ENCODE results near the gene SSR4. TPM values are rescaled to one million over a fixed set of nuclear protein-coding genes. Genes with fewer than 3 reads are reported as not detected.
"Not testable (repeated sequence)": the region's sequence is repeated elsewhere in the genome, so short reads cannot be mapped to it uniquely, and the experiment has no call there.

Gene SSR4
- total RNA-seq, 3 donors from 2014 or later (not counting 1 experiment from before 2014, with no cell fraction given), result 160 to 280 (median 189) TPM

DNA sequence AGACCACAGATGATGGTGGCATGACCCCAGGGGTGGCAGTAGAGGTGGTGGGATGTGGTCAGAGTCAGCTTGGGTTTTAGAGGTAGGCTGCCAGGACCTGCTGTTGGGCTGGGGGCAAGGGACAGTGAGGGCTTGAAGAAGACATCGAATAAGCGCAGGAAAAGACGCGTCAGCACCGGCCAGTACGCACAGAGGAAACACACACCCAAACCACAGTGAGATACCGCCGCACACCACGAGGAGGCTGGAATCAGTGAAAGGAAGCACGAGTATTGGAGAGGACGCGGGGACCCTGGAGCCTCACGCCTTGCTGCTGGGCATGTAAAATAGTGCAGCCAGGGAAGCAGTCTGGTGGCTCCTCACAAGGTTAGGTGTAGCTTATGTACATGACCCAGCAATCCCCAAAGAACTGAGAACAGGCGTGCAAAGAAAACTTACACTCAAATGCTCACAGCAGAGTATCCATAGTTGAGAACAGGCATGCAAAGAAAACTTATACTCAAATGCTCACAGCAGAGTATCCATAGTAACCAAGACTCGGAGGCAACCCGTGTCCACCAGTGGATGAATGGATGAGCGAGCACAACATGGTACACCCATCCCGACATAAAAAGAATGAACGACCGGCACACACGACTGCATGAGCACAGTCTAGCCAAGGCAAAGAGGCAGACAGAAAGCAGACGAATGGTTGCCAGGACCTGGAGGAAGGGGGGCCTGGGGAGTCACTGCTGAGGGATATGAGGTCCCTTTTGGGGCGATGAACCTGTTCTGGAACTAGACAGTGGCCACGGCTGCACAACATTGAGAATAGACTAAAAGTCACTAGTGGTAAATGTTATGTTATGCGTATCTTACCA is 22.6 kb downstream of the SSR4 start:
- ATAC-seq, result peak; percentile 60 to 71 (median 68)

DNA sequence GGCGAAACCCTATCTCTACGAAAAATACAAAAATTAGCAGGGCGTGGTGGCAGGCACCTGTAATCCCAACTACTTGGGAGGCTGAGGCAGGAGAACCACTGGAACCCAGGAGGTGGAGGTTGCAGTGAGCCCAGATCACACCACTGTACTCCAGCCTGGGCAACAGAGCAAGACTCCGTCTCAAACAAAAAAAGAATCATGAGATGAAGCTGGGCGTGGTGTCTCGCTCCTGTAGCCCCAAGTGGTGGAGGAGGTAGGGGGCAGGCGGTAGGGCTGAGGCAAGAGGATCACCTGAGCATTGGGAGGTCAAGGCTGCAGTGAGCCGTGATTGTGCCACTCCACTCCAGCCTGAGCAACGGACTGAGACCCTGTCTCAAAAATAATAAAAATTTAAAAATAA is 23.6 kb downstream of the SSR4 start:
- 81% methylated on average over 6 of the region's 9 CpGs for WGBS (ENCODE audit: insufficient coverage)
- not testable (repeated sequence) for H3K27ac ChIP-seq (ENCODE audit: low read length); H3K36me3 ChIP-seq (ENCODE audit: control insufficient read depth, insufficient read depth, low read length); H3K27ac Mint-ChIP-seq; H3K27me3 Mint-ChIP-seq (ENCODE audit: low read depth in 2 of 2); H3K9me3 ChIP-seq (ENCODE audit: control insufficient read depth, insufficient read depth, low read length); DNase-seq; H3K27me3 ChIP-seq (ENCODE audit: control insufficient read depth, insufficient read depth, low read length); H3K4me3 ChIP-seq (ENCODE audit: low read length); H3K9me3 Mint-ChIP-seq; ATAC-seq; H3K36me3 Mint-ChIP-seq
- Mint-ChIP-seq H3K4me1 (peaks cover 56 to 59% of the 10 kb centered on the region in 2 donors), H3K4me3 (peak overlapping the region; percentile 78)
- intact Hi-C loops (cut with micrococcal nuclease), result loop anchor here (5.0 kb wide), 1 partner anchor 89 kb away; no protein-coding TSS in a partner anchor
- H3K4me1 ChIP-seq (ENCODE audit: control insufficient read depth, insufficient read depth, low read length), result peaks cover 81% of the 10 kb centered on the region

More for the DNA sequence above, 22.6 kb downstream of the SSR4 start:
- TF ChIP-seq, protein P1, sequence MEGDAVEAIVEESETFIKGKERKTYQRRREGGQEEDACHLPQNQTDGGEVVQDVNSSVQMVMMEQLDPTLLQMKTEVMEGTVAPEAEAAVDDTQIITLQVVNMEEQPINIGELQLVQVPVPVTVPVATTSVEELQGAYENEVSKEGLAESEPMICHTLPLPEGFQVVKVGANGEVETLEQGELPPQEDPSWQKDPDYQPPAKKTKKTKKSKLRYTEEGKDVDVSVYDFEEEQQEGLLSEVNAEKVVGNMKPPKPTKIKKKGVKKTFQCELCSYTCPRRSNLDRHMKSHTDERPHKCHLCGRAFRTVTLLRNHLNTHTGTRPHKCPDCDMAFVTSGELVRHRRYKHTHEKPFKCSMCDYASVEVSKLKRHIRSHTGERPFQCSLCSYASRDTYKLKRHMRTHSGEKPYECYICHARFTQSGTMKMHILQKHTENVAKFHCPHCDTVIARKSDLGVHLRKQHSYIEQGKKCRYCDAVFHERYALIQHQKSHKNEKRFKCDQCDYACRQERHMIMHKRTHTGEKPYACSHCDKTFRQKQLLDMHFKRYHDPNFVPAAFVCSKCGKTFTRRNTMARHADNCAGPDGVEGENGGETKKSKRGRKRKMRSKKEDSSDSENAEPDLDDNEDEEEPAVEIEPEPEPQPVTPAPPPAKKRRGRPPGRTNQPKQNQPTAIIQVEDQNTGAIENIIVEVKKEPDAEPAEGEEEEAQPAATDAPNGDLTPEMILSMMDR (IDR thresholded peaks at IDR 0.05), result no peak
- no peaks in the 10 kb centered on the region for H3K9me3 Mint-ChIP-seq
- peaks cover 52 to 58% of the 10 kb centered on the region in 2 donors for H3K4me1 Mint-ChIP-seq
- peak overlapping the region; percentile 78 for H3K4me3 Mint-ChIP-seq
- H3K27ac Mint-ChIP-seq, result peak overlapping the region; percentile 71 to 87
- no peak overlapping the region for H3K4me3 ChIP-seq (ENCODE audit: low read length)
- no peaks in the 10 kb centered on the region for H3K36me3 ChIP-seq (ENCODE audit: control insufficient read depth, insufficient read depth, low read length)
- WGBS (ENCODE audit: insufficient coverage), result 46% methylated on average over 16 of the region's 25 CpGs
- H3K27me3 ChIP-seq (ENCODE audit: control insufficient read depth, insufficient read depth, low read length), result no peaks in the 10 kb centered on the region
- peak; percentile 56 to 74 for DNase-seq
- H3K9me3 ChIP-seq (ENCODE audit: control insufficient read depth, insufficient read depth, low read length), result no peaks in the 10 kb centered on the region
- H3K4me1 ChIP-seq (ENCODE audit: control insufficient read depth, insufficient read depth, low read length), result peaks cover 71% of the 10 kb centered on the region
- H3K36me3 Mint-ChIP-seq, result no peaks in the 10 kb centered on the region
- peaks cover 0 to 7% of the 10 kb centered on the region in 2 donors for H3K27me3 Mint-ChIP-seq (ENCODE audit: low read depth in 2 of 2)
- H3K27ac ChIP-seq (ENCODE audit: low read length), result peak overlapping the region; percentile 27
- intact Hi-C loops (cut with micrococcal nuclease), result loop anchor here (5.0 kb wide), 1 partner anchor 90 kb away; no protein-coding TSS in a partner anchor

DNA sequence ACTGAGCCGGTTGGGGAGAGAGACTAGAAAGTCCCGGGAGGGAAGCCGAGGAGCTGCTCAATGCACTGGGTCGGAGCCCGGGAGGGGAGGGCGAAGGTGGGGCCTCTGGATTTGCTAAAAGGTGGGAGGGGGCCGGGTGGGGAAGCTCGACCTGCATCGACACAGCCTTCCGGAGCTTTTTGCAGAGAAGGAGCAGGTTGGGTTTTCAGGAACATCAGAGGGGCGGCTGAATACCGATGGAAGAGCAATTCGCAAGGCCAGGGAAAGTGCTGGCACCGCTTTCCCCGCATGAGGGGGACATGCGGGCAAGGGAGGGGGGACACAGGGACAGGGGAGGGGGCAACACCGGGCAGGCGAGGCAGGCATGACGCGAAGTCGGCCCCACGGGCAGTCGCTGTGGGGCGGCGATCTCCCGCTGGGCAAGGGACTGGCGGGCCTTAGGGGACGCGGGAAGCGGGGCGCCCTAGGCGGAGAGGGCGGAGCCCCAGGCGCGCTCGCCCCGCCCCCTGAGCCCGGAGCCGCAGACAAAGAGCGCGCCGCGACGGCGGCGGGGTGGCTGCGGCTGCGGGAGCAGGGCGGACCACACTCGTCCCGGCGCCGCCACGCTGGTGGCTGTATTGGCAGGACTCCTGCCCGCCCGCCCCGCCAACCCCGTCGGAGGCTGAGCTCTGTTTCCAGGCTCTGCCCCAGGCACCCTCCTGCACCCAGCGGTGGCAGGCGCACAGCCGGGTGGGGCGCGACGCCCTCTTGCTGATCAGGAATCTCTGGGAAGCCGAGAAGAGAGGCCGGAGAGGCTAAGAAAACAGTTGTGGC is 24.3 kb downstream of the SSR4 start:
- no peaks in the 10 kb centered on the region for H3K27me3 ChIP-seq (ENCODE audit: control insufficient read depth, insufficient read depth, low read length)
- ATAC-seq, result peak; percentile 58 to 72 (median 70)
- peak; percentile 60 to 79 for DNase-seq
- peaks cover 85% of the 10 kb centered on the region for H3K4me1 ChIP-seq (ENCODE audit: control insufficient read depth, insufficient read depth, low read length)
- 10% methylated on average over 67 of the region's 67 CpGs for WGBS (ENCODE audit: insufficient coverage)
- Mint-ChIP-seq H3K27ac (peak overlapping the region; percentile 26 to 83), H3K4me3 (peak overlapping the region; percentile 66), H3K36me3 (no peaks in the 10 kb centered on the region), H3K9me3 (no peaks in the 10 kb centered on the region), H3K27me3 (ENCODE audit: low read depth in 2 of 2) (peaks cover 0 to 7% of the 10 kb centered on the region in 2 donors), H3K4me1 (peaks cover 56 to 60% of the 10 kb centered on the region in 2 donors)
- TF ChIP-seq, protein P1 (IDR thresholded peaks at IDR 0.05), result no peak
- intact Hi-C loops (cut with micrococcal nuclease), result loop anchor here (5.0 kb wide), 1 partner anchor 89 kb away; no protein-coding TSS in a partner anchor
- peak overlapping the region; percentile 51 for H3K27ac ChIP-seq (ENCODE audit: low read length)
- no peaks in the 10 kb centered on the region for H3K36me3 ChIP-seq (ENCODE audit: control insufficient read depth, insufficient read depth, low read length)
- no peaks in the 10 kb centered on the region for H3K9me3 ChIP-seq (ENCODE audit: control insufficient read depth, insufficient read depth, low read length)
- peak overlapping the region; percentile 15 for H3K4me3 ChIP-seq (ENCODE audit: low read length)
